ENCODE results near the gene GNB1. TPM values are rescaled to one million over a fixed set of nuclear protein-coding genes. Genes with fewer than 3 reads are reported as not detected.

GNB1 gene
- total RNA-seq, 4 donors from 2014 or later = 154 to 200 (median 174) TPM

DNA sequence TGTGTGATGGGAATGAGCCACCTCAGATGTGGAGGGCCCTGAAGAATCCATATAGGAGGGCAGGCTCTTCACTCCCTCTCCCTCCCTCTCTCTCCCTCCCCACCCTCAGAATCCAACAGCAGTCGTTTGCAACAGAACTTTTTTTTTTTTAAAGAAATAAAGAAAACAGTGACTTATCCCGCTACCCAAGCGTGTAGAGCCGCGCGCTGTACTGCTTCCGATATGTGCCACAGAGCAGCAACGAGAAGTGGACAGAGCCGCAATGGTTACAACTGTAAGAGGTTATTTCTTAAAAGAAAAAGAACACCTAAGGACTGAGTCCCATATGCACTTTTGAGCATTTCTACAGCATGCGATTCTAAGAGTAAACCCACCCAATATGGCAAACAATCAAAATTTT, 105.2 kb downstream of the GNB1 start:
- Histone ChIP-seq H3K27ac (peak overlapping the region in 2 of 3 donors; percentile 25 to 48), H3K4me3 (replicated peaks in 1 of 3) (no peak overlapping the region), H3K9me3 (no peaks in the 10 kb centered on the region), H3K36me3 (peaks cover 30 to 36% of the 10 kb centered on the region in 2 donors), H3K4me1 (peaks cover 53 to 72% of the 10 kb centered on the region in 2 donors), H3K27me3 (no peaks in the 10 kb centered on the region)
- intact Hi-C loops (cut with DNase I) = no loop called here
- 39 to 41% methylated on average over 10 of the region's 10 CpGs for WGBS, 2 donors
- TF ChIP-seq, protein P1, sequence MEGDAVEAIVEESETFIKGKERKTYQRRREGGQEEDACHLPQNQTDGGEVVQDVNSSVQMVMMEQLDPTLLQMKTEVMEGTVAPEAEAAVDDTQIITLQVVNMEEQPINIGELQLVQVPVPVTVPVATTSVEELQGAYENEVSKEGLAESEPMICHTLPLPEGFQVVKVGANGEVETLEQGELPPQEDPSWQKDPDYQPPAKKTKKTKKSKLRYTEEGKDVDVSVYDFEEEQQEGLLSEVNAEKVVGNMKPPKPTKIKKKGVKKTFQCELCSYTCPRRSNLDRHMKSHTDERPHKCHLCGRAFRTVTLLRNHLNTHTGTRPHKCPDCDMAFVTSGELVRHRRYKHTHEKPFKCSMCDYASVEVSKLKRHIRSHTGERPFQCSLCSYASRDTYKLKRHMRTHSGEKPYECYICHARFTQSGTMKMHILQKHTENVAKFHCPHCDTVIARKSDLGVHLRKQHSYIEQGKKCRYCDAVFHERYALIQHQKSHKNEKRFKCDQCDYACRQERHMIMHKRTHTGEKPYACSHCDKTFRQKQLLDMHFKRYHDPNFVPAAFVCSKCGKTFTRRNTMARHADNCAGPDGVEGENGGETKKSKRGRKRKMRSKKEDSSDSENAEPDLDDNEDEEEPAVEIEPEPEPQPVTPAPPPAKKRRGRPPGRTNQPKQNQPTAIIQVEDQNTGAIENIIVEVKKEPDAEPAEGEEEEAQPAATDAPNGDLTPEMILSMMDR (IDR thresholded peaks at IDR 0.05) = no peak
- TF ChIP-seq POLR2A (IDR thresholded peaks at IDR 0.05) = no peak
- DNase-seq = peak; percentile 86 to 88

DNA sequence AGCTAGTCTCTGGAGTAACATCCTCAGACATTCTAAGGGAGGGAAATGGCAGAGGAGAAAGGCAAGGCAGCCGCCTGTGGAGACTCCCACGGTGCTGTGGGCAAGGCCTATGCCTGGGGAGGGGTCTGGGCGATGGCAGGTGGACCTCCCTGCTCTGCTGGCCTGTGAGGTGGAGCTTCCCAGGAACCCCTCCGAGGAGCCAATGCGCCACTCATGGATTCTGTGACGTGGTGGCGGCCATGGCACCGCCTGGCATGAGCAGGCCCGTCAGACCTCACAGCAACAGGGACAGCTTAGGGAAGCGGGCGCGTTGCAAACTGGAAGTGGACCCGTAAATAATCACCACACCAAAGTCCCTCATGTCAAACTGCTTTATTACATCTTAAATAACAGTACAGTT, 106.0 kb downstream of the GNB1 start:
- H3K27ac ChIP-seq = peak overlapping the region in 2 of 3 donors; percentile 9 to 48
- no peak for TF ChIP-seq POLR2A (IDR thresholded peaks at IDR 0.05)
- TF ChIP-seq, protein P1 (IDR thresholded peaks at IDR 0.05) = no peak
- DNase-seq = no peak
- WGBS, 2 donors = 88 to 92% methylated on average over 13 of the region's 13 CpGs
- no peaks in the 10 kb centered on the region for H3K27me3 ChIP-seq
- H3K9me3 ChIP-seq = no peaks in the 10 kb centered on the region
- H3K36me3 ChIP-seq = peaks cover 25 to 30% of the 10 kb centered on the region in 2 donors
- intact Hi-C loops (cut with DNase I) = no loop called here
- H3K4me3 ChIP-seq (replicated peaks in 1 of 3) = no peak overlapping the region
- peaks cover 53 to 77% of the 10 kb centered on the region in 2 donors for H3K4me1 ChIP-seq

DNA sequence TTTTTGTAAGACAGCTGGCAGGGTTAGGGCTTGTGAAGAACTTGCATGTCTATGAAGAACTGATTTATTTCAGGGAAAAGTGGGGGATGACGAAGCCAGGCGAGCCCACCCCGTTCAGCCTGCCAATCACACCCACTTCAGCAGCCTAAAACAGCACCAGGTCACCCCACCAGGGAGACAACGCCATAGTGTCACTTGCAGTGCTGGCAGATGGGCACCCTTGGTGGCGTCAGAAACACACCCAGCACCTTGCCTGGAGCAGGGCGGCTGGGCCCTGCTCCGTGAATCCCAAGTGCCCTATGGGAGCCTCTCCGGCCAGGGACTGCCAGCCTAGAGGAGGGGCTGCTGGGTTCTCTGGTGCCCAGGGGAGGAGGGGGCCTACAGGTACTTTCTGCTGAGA, 107.6 kb downstream of the GNB1 start:
- Histone ChIP-seq H3K27me3 (no peaks in the 10 kb centered on the region), H3K27ac (peak overlapping the region in 2 of 3 donors; percentile 58 to 87), H3K4me3 (replicated peaks in 1 of 3) (no peak overlapping the region), H3K9me3 (no peaks in the 10 kb centered on the region), H3K36me3 (peaks cover 9 to 16% of the 10 kb centered on the region in 2 donors), H3K4me1 (peaks cover 55 to 78% of the 10 kb centered on the region in 2 donors)
- no peak for DNase-seq
- TF ChIP-seq POLR2A (IDR thresholded peaks at IDR 0.05) = no peak
- TF ChIP-seq, protein P1 (IDR thresholded peaks at IDR 0.05) = no peak
- WGBS, 2 donors = 66 to 70% methylated on average over 3 to 4 of the region's 8 CpGs
- intact Hi-C loops (cut with DNase I) = no loop called here

DNA sequence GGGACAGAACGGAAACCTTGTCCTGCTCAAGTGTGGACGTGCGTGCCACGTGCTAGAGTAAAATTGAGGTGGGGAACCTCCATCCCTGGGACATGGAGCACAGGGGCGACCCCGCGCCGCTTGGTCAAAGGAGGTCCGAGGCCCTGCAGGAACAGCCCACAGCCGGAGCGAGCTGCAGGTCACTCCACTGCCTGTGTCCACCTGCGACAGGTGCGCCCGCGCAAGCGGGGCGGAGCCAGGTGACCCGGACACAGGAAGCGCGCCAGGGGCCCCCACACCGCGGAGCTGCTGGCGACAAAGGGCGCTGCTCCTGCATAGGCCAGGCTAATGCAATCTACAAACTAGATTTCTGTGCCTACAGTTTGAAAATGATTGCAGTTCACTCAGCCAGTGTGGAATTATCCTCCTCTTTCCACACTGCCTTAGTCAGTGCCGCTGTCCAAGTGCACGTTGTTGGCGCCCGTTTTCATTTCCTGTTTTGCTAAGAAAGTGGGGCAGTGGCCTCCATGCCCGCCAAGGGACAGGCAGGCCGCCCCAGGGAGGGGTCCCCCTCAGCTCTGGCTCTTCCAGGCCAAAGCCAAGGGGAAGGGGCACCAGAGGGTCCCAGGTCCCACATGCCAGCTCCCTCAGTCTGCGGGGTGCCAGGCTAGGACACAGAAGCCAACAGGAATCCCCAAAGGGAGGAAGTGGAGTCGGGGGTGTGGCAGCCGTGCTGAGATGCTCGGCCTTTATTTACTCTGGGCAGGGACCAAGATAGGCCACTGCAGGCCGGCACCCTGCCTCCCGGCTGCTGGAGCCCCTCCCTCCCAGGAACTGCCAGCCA, 108.3 kb downstream of the GNB1 start:
- Histone ChIP-seq H3K4me1 (peaks cover 47 to 71% of the 10 kb centered on the region in 2 donors), H3K36me3 (peaks cover 7 to 12% of the 10 kb centered on the region in 2 donors), H3K9me3 (no peaks in the 10 kb centered on the region), H3K4me3 (replicated peaks in 1 of 3) (peak overlapping the region in 1 of 3 donors; percentile 23), H3K27ac (peak overlapping the region; percentile 58 to 87 (median 79)), H3K27me3 (no peaks in the 10 kb centered on the region)
- 0 to 4% methylated on average over 17 to 18 of the region's 36 CpGs for WGBS, 2 donors
- DNase-seq = peak; percentile 75 to 76
- peak in 1 of 2 donors; percentile 33 for TF ChIP-seq POLR2A (IDR thresholded peaks at IDR 0.05)
- TF ChIP-seq, protein P1 (IDR thresholded peaks at IDR 0.05) = no peak
- intact Hi-C loops (cut with DNase I) = no loop called here

DNA sequence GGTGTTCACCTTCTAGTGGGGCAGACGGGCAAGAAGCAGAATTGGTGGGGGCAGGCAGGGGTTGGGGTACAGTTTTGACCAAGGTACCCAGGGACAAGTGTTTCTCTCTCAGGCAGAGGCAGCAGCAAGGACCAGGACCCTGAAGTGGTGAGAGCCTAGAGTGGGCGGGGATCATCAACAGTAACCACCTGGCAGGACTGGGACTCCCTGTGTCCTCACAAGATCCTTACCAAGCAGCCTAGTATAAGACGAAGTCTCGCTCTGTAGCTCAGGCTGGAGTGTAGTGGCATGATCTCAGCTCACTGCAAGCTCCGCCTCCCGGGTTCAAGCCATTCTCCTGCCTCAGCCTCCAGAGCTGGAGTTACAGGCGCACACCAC, 109.4 kb downstream of the GNB1 start:
- intact Hi-C loops (cut with DNase I) = no loop called here
- no peak overlapping the region for H3K4me3 ChIP-seq (replicated peaks in 1 of 3)
- peaks cover 50 to 75% of the 10 kb centered on the region in 2 donors for H3K4me1 ChIP-seq
- 81 to 89% methylated on average over 6 to 7 of the region's 7 CpGs for WGBS, 2 donors
- no peak for TF ChIP-seq POLR2A (IDR thresholded peaks at IDR 0.05)
- TF ChIP-seq, protein P1 (IDR thresholded peaks at IDR 0.05) = no peak
- H3K27me3 ChIP-seq = no peaks in the 10 kb centered on the region
- DNase-seq = peak in 1 of 2 donors; percentile 36
- no peak overlapping the region for H3K27ac ChIP-seq
- H3K36me3 ChIP-seq = peaks cover 3 to 5% of the 10 kb centered on the region in 2 donors
- no peaks in the 10 kb centered on the region for H3K9me3 ChIP-seq
